EL (cell line): ENCODE results near the gene EDC4.
"Not testable (repeated sequence)": the region's sequence is repeated elsewhere in the genome, so short reads cannot be mapped to it uniquely, and the experiment has no call there.

ENCODE experiments used
- DNase-seq: peaks from one replicate; pipeline ENCODE4 v3.0.0-alpha.2; 2016

Gene EDC4

DNA sequence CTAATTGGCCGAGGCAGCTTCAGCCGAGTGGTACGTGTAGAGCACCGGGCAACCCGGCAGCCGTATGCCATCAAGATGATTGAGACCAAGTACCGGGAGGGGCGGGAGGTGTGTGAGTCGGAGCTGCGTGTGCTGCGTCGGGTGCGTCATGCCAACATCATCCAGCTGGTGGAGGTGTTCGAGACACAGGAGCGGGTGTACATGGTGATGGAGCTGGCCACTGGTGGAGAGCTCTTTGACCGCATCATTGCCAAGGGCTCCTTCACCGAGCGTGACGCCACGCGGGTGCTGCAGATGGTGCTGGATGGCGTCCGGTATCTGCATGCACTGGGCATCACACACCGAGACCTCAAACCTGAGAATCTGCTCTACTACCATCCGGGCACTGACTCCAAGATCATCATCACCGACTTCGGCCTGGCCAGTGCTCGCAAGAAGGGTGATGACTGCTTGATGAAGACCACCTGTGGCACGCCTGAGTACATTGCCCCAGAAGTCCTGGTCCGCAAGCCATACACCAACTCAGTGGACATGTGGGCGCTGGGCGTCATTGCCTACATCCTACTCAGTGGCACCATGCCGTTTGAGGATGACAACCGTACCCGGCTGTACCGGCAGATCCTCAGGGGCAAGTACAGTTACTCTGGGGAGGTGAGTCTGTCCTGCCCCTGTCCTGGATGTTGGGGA lies 36.3 kb downstream of the EDC4 start:
- no peak for DNase-seq

DNA sequence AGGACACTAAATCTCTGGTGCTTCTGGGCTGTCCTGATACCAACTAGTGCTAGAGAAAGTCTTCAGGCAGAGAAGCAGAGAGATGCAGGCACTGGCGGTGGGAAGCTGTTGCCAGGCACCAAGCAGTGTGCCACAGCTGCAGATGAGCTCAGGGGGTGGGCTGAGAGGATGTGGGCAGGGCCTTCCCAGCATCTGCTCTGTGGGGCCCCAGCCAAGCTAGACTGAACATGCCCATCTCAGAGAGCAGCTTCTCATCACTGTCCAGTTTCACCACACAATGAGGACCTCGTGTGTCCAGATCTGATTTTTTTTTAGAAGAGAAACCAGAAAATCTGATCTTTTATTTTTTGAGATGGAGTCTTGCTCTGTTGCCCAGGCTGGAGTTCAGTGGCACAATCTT lies 37.3 kb downstream of the EDC4 start:
- peak; percentile 40 for DNase-seq

DNA sequence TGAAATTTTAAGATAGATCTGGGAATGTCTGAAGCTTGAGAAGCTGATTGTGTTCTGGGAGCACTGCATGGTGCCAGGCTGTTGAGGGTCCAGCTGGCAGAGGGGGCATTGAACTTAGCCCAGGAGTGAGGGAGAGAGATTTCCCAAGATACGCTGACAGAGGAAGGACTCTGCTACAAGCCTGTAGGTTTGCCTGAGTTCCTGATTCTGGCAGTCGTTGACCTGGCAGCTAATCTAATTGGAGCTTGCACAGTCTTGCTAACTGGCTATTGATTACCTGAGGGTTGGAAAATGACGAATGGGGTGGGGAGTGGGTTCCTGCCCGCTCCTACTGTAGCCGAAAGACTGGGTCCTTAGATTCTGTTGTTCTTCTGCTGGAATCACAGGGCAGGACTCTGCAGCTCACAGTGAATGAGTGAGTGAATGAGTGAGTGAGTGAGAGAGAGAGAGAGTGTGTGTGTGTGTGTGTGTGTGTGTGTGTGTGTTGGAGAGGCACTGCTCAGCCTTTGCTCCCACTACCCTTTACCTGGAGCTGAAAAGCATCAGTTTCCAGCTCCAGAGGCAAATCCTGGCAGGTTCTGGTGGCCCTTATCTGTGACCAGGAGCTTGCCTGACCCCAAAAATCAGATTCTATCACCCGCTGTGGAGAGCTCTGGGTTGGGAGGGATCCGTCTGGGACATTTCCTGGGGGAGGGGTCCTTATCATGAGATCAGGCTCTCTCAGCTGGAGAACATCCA lies 42.1 kb downstream of the EDC4 start:
- no peak for DNase-seq

DNA sequence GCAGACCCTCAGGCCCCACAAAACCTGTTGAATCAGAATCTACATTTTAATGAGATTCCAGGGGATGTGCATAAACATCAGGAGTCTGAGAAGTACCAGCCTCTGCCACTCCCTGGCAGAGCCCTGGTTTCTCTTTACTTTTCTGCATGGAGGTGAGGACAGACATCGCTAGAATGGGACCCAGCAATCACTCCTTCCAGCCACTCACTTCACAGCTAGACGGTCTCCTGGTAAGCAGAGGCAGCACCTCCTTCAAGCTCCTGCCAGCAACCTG lies 42.6 kb downstream of the EDC4 start:
- not testable (repeated sequence) for DNase-seq

DNA sequence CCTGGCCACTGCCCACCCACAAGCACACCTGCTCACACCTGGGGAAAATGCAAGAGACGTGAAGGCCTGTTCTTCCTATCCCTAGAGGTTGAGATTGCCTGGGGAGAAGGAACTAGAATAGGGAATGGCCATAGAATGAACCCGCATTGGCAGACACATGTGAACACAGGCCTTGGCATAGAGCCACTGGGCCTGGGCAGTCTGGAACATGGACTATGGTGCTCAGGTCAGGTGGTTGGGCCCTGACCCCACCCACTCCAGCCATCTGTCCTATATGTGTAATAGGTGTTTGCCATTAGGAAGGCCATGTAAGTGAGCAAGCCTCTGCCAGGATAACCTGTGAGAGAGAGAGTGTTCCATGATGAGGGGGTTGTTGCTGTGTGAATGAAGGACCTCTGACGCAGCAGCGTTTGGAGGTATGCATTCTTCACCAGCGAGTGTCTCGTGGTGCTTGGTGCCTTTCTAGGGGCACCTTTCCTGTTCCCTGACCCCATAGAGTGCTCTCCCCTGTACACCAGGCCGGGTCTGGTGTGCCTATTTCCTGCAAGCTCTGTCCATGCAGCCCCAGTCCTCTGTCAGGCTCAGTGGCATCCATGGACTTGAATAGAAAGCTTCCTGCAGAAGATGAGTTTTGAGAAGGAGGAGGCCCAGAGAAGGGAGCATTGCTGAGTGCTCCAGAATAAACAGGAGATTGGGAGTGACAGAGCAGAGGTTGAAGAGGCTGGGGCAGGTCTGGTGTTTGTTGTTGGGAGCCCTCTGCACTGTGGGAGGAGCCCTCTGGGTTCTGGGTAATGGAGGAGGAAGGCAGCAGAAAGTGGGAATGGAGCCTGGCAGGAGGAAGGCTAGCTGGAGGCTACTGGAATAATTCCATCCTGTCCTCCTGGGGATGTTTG lies 43.2 kb downstream of the EDC4 start:
- no peak for DNase-seq

DNA sequence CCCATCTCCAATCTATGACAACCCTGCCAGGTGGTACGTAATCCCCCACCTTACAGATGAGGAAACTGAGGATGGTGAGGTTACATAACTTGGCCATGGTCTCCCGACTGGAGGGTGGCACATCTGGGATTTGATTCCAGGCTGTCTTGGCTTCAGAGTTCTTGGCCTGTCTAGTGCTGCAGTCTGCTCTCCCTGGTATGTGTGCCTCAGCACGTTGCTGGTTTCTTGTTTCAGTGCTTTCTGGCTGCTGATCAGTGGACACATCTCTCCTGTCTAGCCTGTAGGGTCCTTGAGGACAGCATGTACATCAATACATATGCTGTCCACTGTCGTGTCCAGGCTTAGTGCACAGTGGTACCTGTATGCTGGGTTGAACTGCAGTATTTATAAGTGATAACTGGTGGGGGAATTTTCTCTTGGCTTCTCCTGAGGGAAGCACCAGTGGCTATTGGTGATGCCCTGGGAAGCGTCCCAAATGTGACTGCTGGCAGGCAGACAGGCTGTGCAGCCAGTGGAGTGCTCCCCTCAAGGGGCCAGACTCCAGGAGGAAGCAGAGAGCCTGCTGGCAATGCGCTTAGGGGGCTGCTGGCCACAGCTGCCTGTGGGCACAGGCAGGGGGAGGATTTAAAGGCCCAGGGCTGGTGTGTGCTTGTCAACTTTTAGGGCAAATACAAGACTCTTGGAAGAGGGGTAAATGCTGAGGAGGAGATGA lies 44.4 kb downstream of the EDC4 start:
- DNase-seq, result peak; percentile 36

DNA sequence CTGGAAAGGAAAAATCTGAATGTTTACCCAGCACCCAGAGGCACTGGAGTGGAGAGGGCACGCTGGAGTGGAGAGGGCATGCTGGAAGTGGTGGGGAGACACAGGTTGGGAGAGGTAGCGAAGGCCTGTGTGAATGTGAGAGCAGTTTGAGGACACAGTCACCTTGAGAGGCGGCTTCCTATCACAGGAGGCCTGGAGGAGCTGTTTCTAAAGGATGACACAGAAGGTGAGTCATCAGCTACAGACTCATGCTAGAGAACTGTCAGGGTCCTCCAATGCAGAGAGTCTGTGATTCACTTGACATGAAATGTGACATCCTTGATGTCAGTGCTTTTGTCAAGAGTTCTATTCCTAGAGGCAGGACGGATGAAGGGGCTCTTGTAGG lies 45.0 kb downstream of the EDC4 start:
- DNase-seq, result peak; percentile 90

DNA sequence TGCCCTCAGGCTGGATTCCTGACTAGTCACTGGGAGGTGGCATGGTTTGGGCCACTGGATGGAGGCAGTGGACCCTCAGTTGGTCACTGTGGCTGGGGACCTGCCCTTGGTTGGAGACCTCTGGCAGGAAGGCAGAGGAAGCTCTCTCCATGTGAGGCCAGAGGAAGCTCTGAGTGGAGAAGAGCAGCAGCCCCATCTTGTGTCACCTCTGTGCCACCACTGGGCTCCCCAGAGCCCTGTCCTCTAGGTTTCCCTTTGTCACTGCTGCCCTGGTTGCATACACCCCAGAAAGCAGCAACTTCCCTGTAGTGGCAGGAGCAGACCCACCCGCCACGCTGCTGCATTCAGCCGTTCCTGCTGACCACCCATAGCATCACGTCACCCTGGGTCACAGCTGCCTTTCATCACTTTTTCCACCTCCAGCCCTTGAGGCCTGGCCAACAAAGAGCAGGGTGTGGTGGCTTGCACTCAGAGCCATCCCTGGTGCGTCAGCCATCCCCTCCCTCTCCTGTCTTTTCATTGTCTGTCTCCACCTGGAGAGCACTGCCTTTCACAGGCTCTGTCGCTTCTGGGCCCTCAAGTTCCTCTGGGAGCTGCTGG lies 46.9 kb downstream of the EDC4 start:
- no peak for DNase-seq

DNA sequence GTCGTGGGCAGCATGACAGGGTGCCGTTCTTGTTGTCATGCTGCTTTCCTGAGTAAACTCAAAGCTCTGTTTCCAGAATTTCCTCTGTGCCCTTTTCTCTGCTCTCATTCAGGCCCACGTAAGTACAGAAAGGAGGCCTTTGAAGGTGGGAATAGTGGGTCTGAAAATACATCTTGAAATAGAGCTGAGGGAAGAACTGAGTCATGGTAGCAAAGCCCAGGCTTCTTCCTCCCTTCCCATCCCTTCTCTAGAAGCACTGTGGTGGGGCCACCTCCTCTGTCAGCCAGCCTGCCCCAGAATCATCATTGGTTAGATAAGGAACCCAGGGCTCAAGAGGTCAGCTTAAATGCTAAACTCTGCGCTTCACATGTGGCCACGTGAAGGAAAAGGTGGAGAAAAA lies 49.4 kb downstream of the EDC4 start:
- no peak for DNase-seq

DNA sequence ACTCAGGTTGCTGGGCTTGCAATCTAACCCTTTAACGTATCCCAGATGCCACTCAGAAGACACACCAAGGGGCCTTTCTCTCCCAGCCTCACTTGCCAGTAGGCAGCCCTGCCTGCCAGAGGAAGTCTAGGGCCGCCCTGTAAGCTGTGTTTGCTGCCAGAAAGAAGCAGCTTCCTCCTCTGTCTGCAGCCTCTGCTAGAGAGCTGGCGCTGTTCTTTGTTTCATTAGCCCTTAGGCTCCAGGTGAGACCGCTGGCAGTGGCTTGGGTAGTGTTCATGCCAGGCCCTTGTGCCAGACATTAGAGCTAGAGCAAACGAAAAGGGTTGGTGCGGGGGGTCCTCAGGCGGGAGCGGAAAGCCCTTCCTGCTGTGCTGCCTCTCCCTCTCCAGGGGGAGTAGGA lies 49.9 kb downstream of the EDC4 start:
- no peak for DNase-seq

DNA sequence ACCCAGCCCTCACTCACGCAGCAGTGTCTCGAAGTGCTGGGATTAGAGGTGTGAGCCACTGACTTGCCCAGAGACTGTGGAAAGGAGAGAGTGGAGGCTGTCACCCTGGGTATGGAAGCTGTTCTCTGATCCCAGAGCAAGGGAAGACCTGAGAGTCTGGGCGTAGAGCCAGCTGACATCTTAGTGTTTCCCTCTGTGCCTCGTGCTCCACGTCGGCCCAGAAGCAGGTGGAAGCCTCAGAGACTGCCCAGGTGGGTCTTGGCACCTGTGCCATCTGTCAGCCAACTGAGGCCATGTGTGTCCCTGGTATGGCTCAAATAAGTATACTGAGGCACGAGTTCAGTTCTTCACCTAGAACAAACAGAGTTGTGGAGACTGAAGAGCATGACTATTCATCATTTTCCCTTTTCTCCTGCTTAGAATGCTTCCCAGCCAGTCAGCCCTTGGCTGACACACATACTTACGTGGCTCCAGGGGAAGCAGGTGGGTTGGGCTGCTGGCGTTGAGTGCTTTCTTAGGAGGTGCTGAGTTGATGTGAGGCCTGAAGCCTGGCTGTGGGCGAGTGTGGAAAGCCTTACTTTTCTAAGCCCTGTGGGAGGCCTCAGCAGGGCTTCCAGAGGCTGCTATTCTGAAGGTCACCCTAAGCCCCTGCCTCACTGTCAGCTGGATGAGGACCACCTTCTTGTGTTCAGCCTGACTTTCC lies 50.7 kb downstream of the EDC4 start:
- no peak for DNase-seq

DNA sequence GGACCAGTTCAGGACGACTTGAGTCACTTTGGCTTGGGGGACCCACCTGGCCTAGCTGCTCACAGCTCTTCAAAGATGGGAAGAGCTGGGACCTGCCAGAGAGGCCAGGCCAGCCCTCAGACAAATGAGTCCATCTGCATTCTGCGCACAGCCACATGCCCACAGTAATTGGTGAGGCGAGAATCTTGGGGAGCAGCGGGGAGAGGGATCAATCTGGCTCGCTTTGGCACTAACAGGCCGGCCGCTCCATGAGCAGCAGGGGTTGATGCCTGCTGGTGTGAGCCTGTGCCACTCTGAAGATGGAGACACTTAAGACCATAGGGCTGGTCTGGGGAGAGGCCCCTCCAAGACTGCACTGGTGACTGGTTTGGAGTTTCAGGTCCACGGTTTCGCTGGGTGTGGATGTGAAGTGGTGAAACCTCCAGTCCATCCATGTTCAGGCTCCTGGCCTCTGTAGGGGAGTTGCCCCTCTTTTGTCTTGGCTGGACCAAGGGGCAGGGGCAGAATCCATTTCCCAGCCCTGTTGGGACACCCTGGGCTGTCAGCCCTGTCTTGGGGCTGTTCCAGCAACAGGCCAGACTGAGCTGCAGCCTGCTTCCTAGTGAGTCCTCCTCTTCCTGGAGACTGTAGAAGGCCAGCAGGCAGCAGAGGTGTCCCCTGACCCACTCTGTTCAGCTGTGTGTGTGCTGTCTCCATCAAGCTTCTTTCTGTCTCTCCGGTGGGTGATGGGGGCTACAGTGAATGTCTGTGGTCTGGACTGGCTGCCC lies 51.5 kb downstream of the EDC4 start:
- no peak for DNase-seq

DNA sequence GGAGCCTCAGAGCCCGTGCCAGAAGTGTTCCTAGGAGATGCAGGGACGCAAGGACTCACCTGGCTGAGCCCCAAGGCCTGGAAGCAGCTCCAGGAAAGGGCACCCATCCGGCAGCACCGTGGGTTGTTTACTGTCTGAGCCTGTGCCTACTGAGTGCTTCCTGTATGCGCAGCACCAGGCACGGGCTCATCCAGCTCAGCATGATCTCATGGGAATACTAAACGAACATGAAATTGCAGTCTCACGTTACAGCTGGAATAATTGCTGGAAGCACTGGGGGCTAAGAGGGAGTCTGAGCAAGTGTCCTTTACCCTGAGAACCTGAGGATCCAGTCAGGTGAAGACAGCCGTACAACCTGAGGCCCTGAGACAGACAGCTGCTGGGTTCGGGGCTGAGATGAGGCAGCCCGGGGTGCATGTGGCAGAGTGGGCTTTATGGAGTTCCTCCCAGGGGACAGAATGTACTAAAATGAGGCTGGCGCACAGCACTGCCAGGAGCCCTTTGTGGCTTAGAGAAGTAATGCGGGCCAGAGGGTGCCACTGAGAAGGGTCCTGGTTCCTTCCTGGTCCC lies 53.4 kb downstream of the EDC4 start:
- no peak for DNase-seq

DNA sequence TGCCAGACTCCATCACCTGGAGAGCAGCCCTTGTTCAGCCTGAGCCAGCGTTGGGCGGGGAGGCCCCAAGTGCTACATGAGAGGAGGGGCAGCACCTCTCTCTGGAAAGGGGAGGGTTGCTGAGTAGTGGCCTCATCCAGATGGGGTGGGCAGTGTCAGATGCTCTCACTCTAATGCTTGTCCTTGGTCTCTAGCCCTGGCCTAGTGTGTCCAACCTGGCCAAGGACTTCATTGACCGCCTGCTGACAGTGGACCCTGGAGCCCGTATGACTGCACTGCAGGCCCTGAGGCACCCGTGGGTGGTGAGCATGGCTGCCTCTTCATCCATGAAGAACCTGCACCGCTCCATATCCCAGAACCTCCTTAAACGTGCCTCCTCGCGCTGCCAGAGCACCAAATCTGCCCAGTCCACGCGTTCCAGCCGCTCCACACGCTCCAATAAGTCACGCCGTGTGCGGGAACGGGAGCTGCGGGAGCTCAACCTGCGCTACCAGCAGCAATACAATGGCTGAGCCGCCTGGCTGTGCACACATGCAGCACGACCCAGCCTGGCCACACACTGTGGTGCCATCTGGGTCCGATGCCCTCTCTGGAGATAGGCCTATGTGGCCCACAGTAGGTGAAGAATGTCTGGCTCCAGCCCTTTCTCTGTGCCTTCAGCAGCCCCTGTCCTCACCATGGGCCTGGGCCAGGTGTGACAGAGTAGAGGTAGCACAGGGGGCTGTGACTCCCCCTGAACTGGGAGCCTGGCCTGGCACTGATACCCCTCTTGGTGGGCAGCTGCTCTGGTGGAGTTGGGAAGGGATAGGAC lies 54.5 kb downstream of the EDC4 start:
- DNase-seq, result no peak

DNA sequence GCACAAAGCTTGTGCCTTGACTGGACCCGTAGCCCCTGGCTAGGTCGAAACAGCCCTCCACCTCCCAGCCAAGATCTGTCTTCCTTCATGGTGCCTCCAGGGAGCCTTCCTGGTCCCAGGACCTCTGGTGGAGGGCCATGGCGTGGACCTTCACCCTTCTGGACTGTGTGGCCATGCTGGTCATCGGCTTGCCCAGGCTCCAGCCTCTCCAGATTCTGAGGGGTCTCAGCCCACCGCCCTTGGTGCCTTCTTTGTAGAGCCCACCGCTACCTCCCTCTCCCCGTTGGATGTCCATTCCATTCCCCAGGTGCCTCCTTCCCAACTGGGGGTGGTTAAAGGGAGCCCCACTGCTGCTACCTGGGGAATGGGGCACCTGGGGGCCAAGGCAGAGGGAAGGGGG lies 55.3 kb downstream of the EDC4 start:
- DNase-seq, result no peak

DNA sequence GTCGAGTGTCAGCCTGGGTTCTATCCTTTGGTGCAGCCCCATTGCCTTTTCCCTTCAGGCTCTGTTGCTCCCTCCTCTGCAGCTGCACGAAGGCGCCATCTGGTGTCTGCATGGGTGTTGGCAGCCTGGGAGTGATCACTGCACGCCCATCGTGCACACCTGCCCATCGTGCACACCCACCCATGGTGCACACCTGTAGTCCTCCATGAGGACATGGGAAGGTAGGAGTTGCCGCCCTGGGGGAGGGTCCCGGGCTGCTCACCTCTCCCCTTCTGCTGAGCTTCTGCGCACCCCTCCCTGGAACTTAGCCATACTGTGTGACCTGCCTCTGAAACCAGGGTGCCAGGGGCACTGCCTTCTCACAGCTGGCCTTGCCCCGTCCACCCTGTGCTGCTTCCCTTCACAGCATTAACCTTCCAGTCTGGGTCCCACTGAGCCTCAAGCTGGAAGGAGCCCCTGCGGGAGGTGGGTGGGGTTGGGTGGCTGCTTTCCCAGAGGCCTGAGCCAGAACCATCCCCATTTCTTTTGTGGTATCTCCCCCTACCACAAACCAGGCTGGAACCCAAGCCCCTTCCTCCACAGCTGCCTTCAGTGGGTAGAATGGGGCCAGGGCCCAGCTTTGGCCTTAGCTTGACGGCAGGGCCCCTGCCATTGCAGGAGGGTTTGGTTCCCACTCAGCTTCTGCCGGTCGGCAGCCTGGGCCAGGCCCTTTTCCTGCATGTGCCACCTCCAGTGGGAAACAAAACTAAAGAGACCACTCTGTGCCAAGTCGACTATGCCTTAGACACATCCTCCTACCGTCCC lies 55.9 kb downstream of the EDC4 start:
- DNase-seq, result peak; percentile 62

DNA sequence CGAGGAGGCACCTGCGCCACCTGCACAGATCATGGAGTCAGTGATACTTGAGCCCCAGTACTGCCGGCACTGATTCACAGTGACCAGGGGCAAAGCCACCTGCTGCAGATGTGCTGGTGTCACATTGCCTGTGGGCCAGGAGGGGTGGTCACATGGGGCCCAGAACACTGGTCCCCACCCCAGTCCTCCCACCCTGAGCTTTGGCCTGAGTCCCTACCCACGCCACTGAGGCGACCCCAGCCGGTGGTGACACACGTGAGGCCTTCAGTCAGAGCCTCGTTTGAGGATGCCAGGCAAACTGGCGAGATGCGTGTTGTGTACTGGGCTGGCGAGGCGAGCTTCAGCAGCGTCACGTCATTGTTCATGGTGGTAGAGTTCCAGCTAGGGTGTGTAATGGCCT lies 57.3 kb downstream of the EDC4 start:
- no peak for DNase-seq

DNA sequence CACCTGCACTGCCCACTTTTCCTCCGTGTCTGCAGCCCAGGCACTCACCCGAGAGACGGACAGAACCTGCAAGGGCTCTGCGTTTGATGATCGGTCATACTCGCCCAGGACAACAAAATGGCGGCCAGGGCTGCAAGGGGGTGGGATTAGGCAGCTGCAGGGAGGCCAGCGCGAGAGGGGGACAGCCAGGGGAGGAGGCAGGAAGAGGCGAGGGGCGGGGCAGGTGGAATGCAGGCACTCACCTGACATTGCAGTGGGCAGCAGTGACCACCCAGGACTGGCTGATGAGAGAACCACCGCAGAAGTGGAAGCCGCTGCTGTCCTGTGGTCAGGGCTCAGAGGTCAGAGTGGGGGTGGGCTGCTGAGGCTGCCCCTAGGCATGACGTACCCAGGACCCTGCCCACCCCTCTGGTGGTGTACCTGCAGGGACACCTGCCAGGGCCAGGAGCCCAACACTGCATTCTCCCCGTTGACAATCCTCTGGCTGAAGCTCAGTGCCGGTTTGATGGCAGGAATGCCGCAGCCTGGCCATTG lies 57.9 kb downstream of the EDC4 start:
- no peak for DNase-seq
